Measurements from ENCODE around the gene VANGL2.

The VANGL2 gene

DNA sequence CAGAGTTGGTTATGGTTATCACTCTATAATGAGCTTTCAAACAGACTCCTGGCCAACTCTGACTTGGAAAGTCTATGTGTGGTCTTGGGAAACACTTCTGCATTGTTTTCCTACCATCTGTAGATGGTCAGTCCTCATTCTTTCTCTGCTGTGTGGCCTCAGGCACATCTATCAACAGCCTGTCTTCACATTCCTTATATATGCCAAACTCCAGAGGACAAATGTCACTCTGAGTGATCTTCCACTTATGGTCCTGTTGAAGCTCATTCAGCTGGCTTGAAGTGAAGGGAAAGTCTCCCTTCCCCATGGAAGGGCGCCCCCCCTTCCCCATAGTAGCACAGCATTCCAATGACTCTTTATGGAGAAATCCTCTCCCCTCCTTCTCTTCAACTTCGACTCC lies 58.7 kb downstream of the VANGL2 start:
- DNase-seq: no peak

DNA sequence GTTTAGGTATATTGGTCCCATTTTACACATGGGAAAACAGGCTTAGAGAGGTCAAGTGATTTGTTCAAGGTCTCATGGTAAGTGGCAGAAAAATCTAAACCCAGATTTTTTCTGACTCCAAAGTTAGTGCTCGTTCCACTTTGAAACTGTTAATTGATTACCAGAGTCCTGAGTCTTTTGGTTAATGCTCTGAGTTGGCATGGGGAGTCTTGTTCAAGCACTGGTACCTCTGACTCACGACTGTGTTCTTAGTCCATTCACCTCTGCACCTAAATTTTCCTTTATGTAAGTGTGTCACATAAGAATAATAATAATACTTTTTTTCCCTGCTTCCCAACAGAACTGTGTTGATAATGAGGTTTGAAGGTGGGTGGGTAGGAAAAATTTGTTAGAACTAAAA lies 59.3 kb downstream of the VANGL2 start:
- no peak for DNase-seq

- DNase-seq: no peak
Measured at GRCh38 chr1:160460214-160460642, 59.9 kb downstream of the VANGL2 start.

DNA sequence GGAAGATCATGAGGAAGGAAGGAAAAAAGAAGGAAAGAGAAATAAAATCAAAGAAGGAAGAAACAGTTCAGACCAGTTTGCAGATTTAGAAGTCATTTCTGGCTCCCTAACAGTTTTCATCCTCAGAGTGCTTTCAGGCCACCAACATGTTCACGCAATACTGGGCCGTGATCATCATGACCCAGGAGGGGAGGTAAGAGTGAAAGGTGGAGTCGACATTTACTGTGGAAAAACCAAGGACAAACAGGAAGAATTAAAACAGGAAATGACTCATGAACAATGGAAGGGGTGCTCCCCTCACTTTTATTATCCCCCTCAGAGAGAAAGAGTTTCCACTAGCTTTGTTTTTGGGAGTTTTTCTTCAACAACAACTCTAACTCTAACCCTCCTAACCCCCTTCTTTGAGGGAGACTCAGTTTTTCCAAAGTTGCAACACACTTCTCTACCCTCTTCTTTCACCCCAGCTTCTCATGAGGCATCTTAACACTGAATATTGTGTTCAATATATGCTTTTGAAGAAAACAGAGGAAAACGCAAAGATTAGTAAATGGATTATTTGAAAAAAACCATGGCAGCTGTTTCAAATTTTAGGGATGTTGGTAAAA lies 60.4 kb downstream of the VANGL2 start:
- no peak for DNase-seq

DNA sequence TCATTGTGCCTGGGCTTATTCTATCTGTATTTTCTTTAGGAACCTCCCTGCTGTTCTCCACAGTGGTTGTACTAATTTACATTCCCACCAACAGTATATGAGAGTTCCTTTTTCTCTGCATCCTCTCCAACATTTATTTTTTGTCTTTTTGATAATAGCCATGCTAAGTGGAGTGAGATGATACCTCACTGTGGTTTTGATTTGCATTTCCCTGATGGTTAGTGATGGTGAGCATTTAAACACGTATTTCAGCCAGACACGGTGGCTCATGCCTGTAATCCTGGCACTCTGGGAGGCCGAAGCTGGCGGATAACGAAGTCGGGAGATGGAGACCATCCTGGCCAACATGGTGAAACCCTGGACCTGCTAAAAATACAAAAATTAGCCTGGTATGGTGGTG lies 64.8 kb downstream of the VANGL2 start:
- DNase-seq: no peak

DNA sequence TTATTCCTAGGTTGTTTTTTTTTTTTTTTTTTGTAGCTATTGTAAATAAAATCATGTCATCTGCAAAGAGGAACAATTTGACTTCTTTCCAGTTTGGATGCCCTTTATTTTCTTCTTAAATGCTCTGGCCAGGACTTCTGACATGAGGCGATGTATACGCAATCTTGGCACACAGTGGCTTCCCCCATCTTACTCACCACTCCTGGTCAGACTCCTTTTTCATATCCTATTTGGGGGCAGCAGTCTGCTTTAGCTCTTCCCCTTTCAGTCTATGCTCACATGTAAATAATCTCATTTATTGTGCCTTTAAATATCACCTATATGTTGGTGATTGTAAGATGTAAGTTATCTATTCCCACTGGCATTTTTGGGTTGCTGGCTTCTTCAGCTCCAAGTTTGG lies 66.6 kb downstream of the VANGL2 start:
- no peak for DNase-seq

- DNase-seq: no peak
Measured at GRCh38 chr1:160467576-160467975, 67.2 kb downstream of the VANGL2 start.

- no peak for DNase-seq
Measured at GRCh38 chr1:160471253-160471652, 70.9 kb downstream of the VANGL2 start.

GRCh38 chr1:160472112-160472511 lies 71.7 kb downstream of the VANGL2 start:
- DNase-seq: no peak

DNA sequence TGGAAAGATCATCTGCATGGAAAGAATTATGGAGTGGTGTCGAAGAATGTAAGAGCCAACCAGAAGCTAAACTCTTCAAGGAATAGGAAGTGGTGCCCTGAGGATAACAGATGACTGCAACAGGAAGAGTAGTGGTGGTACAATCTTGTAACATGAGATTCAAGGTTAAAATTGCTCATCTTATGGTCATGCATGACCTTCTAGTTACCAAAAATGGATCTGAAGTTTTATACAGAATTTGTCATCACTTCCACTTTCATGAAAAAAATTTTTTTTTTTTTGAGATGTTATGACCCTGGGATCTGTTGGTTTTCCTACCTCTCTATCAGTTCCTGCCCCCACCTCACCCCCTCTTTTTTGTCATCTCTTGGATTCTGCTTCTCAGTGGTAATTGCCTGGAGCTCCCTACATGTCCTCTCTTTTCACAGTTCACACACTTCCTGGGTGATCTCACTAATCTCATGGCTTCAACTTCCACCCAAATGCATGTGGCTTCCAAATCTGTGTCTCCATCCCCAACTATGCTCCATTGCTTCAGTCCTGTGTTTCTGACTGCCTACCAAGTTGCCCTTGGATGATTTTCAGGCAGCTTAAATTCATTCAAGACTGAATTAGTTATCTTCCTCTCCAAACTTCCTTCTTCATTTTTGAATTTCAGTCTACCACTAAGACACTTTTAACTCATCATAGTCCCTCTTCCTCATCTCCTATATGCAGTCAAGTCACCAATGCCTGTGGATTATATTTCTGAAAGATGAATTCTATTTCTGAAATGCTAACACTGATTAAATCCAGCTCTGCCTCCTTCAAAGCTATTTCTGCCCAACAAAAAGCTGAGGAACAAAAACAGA lies 74.3 kb downstream of the VANGL2 start:
- no peak for DNase-seq
